CD4-positive, alpha-beta T cell treated with Interleukin-2 at 100 ng/mL for 4 hours (primary cell): ENCODE measurements around the gene DDB1.

Source experiments
- DNase-seq: peaks from one replicate; pipeline ENCODE4 v3.0.0-alpha.2; 2020; ENCODE audit warnings: low spot score

The DDB1 gene

GRCh38 chr11:61332797-61333549 is at the start of gene DDB1, which contains the start of gene TKFC:
TSS of gene DDB1 (minus strand) at chr11:61333105. CDS start at chr11:61332968, 137 bp downstream.
TSS of gene TKFC (plus strand) at chr11:61333228. CDS start at chr11:61334729, 1,501 bp downstream.
- DNase-seq = peak; percentile 95

GRCh38 chr11:61380884-61381283 is 48.0 kb upstream of the DDB1 start:
- DNase-seq = no peak

DNA sequence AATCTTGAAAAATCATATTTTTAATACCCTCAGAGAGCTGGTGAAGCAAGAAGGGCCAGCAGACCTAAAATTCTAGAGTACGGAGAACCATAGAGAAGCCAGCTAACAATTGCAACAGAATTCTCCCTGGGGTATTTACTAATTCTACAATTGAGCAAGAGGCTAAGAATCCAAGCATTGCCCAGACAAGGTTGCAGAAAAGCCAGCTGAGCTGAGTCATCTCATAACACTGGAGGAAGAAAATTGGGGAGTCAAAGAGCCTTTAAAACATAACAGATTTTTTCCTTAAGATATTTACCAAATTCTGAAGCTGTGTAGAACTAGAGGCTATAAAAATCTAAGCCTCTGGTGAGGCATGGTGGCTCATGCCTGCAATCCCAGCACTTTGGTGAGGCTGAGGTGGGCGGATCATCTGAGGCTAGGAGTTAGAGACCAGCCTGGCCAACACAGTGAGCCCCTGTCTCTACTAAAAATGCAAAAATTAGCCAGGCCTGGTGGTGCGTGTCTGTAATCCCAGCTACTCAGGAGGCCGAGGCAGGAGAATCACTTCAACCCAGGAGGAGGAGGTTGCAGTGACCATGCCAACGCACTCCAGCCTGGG is 45.9 kb upstream of the DDB1 start:
- DNase-seq = no peak

DNA sequence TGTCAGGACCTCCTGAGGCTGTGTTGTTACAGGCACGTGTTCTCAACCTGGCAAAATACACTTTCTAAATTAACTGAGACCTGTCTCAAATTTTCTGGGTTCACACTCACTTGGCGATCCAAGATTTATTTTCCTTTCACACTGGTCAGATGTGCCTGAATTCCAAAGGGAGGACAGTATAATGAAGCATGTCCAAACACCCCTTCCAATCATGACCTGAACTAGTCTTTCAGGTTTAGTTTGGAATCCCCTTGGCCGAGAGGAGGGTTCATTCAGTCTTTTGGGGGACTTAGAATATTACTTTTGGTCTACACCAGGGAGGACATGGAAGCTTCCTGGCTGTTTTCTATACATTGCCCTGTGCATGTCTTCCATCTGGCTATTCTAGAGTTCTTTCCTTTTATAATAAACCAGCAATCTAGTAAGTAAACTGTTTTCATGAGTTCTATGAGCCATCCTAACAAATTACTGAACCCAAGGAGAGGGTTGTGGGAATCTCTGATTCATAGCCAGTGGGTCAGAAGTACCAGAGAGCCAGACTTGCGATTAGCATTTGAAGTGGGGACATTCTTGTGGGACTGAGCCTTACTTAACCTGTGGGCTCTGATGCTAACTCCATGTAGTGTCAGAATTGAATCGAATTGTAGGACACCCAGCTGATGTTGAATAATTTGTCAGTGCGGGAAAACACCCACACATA is 44.7 kb upstream of the DDB1 start:
- DNase-seq = no peak

DNA sequence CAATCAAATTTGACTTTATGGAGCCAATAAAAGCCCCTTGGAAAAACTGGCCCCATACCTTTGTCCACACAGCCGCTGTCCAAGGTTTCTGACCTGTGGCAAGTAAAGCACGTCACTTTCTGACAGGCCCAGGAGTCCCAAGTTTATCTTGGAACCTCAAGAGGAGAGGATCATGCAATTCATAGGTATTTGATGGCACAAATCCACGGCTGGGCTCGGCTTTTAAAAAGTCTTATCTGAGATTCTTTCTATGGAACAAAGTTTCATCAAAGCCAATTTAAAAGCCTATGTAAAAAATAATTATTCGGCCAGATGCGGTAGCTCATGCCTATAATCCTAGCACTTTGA is 42.8 kb upstream of the DDB1 start:
- no peak for DNase-seq

DNA sequence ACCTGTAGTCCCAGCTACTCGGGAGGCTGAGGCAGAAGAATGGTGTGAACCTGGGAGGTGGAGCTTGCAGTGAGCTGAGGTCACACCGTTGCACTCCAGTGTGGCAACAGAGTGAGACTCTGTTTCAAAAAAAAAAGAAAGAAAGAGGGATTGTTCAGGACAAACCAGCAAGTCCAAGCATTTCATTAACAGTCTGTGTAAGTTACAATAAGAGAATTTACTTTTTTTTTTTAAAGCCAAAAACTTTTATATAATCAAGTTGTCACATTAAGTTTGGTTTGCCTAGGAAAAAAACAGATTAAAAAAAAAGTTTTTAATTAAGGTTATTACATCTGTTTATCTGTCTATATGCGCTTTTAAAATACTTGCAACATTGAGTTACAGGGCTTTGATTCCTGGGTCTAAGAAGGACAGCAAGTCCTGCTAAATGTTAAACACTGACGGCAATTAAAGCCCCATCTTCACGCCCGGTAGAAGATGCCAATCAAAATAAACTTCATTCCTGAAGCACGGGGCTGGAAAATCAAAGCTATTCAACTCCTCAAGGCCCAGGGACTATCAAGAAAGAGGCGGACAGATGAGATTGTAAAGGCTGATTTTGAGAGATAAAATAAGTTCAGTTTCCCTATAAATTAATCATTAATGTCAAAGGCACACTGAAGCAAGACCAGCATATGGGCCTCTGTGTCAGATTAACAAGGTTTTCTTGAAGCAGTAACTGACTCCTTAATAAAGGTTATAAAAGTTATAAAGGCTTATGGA is 39.9 kb upstream of the DDB1 start:
- no peak for DNase-seq

DNA sequence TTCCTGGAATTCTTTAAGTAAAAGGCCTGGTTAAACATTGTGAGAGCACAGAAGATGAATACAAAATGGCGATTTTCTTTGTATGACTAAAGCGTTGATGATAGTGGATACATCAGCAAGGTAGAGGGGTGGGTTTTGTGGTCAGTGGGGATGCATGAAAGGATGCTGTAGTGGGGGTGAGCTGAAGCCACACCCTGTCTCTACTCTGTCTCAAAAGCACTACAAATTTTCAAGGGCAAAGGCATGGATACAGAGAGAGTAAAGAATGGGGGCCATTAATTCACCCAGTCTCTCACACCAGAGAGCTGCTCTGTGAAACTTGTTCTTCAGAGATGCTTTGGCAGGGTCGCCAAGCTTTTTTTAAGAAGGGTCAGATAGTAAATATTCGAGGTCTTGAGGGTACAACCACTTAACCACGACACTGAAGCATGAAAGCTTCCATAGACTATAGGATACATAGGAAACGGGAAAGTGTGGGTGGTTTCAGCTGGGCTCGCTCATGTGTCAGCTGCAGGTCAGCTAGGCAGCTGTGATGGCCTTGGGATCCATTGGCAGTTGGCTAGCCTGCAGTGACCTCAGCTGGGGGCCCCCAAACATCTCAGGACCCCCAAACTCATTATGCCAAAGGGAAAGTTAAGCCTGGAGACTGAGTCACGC is 37.6 kb upstream of the DDB1 start:
- no peak for DNase-seq

- no peak for DNase-seq
These were observed 36.8 kb upstream of the DDB1 start for GRCh38 chr11:61369372-61370348.

GRCh38 chr11:61368646-61369045 is 35.7 kb upstream of the DDB1 start:
- DNase-seq = no peak

- no peak for DNase-seq
These were observed 34.5 kb upstream of the DDB1 start for GRCh38 chr11:61367406-61367805.

DNA sequence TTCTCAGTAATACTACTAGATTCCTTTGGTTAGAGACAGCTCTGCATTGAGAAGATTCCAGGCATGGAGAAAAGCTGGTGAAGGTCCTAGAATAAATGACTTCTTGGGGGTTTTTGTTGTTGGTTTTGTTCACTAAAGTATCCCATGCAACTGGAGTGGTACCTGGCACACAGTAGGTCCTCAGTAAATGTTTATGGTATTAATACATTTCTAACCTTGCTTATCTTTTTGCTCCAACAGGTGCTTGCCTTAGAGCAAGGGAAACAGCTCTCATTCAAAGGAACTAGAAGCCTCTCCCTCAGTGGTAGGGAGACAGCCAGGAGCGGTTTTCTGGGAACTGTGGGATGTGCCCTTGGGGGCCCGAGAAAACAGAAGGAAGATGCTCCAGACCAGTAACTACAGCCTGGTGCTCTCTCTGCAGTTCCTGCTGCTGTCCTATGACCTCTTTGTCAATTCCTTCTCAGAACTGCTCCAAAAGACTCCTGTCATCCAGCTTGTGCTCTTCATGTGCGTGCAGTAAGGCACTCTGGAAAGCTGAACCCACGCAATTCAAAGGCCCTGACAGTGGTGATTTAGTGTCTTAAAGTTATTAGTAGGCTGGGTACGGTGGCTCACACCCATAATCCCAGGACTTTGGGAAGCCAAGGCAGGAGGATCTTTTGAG is 31.2 kb upstream of the DDB1 start:
- DNase-seq = no peak

DNA sequence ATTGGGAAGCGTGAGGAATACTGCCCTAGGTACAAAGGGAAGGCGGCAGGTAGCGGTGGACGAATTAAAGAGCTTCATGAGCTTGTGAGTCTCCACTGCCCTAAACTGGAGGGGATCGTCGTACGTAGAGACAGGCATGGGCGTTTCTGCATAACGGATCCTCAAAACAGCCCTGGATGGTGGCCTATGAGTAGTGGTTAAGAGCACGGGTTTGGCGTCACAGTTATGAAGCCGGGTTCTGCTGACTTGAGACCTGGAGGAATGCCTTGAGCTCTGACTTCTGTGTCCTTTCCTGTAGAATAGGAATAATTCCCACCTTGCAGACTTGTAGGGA is 29.6 kb upstream of the DDB1 start:
- no peak for DNase-seq

GRCh38 chr11:61361741-61362541 is 29.0 kb upstream of the DDB1 start, which contains the start of the genes CYB561A3 and TMEM138:
TSS of gene CYB561A3 (minus strand) at chr11:61361882. CDS start at chr11:61356713, 5,169 bp downstream.
TSS of gene TMEM138 (plus strand) at chr11:61362374. CDS start at chr11:61364391, 2,017 bp downstream.
- peak; percentile 90 for DNase-seq

- no peak for DNase-seq
These were observed 28.4 kb upstream of the DDB1 start for GRCh38 chr11:61361237-61361740.

DNA sequence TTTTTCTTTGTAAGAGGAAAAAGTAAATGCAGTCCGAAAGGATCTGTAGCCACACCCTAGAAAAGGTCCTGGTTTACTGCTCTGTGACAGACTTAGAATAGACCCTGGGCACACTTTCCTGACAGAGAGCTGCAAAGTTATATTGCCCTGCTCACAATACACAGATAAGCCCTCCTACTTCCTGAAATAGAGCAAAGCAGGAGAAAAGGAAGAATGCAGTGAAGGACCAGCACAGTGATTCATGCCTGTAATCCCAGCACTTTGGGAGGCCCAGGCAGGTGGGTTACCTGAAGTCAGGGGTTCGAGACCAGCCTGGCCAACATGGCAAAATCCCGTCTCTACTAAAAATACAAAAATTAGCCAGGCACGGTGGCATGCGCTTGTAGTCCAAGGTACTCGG is 26.6 kb upstream of the DDB1 start:
- no peak for DNase-seq

GRCh38 chr11:61358566-61358965 is 25.7 kb upstream of the DDB1 start:
- DNase-seq = no peak

DNA sequence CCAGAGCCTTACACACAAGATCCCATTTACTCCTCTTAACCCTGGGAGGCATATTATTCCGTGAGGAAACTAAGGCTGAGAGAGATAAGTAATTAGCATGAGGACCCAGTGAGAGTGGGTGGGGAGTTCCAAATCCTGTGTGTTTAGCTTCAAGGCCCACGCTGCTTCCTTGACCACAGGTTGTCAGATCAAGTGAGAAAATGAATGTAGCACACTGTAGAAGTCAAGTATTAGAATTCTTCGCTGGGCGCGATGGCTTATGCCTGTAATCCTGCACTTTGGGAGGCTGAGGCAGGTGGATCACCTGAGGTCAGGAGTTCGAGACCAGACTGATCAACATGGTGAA is 25.0 kb upstream of the DDB1 start:
- no peak for DNase-seq

GRCh38 chr11:61357233-61357893 is 24.5 kb upstream of the DDB1 start:
- no peak for DNase-seq

GRCh38 chr11:61356706-61357105 is 23.8 kb upstream of the DDB1 start:
- DNase-seq = no peak
